Esophagus muscularis mucosa (tissue), 3 donors: Measurements from ENCODE around the gene LIMS1.
"Not testable (repeated sequence)": the region's sequence is repeated elsewhere in the genome, so short reads cannot be mapped to it uniquely, and the experiment has no call there.

ENCODE experiments used
- POLR2A ChIP-seq: fragments of 450-650 bp; IDR thresholded peaks from one replicate; pipeline ENCODE4 v1.6.1; 2017; ENCODE audit warnings: antibody characterized with exemption, moderate library complexity, mild to moderate bottlenecking, low read depth
- POLR2AphosphoS5 ChIP-seq, 2 donors: sonication (generic); formaldehyde crosslinking; IDR thresholded peaks; one replicate each; pipeline ENCODE4 v1.6.1; 2017; ENCODE audit warnings: antibody characterized with exemption in 2 of 2
- TF ChIP-seq, protein P1 (sequence below), 3 experiments: fragments of 200-600 bp in 2 of 3; fragments of 450-650 bp in 1 of 3; sonication (generic) in 2 of 3; IDR thresholded peaks; one replicate each; pipeline ENCODE4 v1.5.1; 2017 to 2019; ENCODE audit warnings: antibody characterized with exemption in 3 of 3, mild to moderate bottlenecking in 2 of 3, moderate library complexity in 1 of 3

DNA sequence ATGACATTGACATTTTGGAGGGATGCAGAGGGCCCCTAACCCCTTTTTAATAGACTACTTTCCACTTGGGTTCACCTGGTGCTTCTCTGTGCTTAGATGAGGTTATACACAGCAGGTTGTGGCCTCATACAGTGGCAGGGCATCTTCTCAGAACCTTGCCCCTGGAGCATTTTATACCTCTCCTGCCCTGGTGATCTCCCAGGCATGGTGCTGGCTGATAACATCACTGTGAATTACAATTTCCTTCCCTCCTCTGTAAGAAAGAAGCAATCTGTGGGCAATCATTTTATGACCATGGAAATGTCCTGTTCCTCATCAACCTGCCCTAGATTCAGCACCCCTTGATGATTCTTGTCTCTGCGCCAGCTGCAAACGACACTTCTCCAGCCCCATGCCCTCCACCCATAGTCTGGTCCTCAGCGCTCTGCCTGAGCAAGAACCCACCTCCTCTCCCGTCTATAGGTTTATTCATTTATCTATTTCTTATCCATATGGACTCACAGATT is 143.0 kb downstream of the LIMS1 start:
- TF ChIP-seq, protein P1, sequence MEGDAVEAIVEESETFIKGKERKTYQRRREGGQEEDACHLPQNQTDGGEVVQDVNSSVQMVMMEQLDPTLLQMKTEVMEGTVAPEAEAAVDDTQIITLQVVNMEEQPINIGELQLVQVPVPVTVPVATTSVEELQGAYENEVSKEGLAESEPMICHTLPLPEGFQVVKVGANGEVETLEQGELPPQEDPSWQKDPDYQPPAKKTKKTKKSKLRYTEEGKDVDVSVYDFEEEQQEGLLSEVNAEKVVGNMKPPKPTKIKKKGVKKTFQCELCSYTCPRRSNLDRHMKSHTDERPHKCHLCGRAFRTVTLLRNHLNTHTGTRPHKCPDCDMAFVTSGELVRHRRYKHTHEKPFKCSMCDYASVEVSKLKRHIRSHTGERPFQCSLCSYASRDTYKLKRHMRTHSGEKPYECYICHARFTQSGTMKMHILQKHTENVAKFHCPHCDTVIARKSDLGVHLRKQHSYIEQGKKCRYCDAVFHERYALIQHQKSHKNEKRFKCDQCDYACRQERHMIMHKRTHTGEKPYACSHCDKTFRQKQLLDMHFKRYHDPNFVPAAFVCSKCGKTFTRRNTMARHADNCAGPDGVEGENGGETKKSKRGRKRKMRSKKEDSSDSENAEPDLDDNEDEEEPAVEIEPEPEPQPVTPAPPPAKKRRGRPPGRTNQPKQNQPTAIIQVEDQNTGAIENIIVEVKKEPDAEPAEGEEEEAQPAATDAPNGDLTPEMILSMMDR (IDR thresholded peaks at IDR 0.05), result not testable (repeated sequence)
- not testable (repeated sequence) for TF ChIP-seq POLR2A; POLR2AphosphoS5 (IDR thresholded peaks at IDR 0.05)
